GM23338 (cell line): ENCODE results near the gene IDI2. TPM values are rescaled to one million over a fixed set of nuclear protein-coding genes. Genes with fewer than 3 reads are reported as not detected.

ENCODE experiments used
- ATAC-seq: fragments of 200-7000 bp; cut with Tn5 transposase; 3 replicates; pipeline ENCODE4 v1.9.1; 2020
- DNase-seq: peaks from one replicate; pipeline ENCODE4 v3.0.0-alpha.2; 2015; ENCODE audit warnings: low spot score
- H2AFZ ChIP-seq: fragments of 200-600 bp; sonication (generic); 2 replicates; pipeline ENCODE4 v1.8.0; 2016; ENCODE audit warnings: antibody characterized with exemption, mild to moderate bottlenecking, moderate library complexity
- H3F3A ChIP-seq: fragments of 200-600 bp; sonication (generic); replicated peaks from 2 replicates; pipeline ENCODE4 v1.8.0; 2017; ENCODE audit warnings: antibody characterized with exemption, mixed run types, low read depth
- H3K27ac ChIP-seq: fragments of 200-600 bp; sonication (generic); 2 replicates; pipeline ENCODE4 v1.6.1; 2016; ENCODE audit warnings: low read depth
- H3K27me3 ChIP-seq: fragments of 200-600 bp; sonication (generic); 2 replicates; pipeline ENCODE4 v1.8.0; 2016; ENCODE audit warnings: mild to moderate bottlenecking, mixed run types, moderate library complexity; ENCODE audit not compliant: insufficient read depth
- H3K36me3 ChIP-seq: fragments of 200-600 bp; sonication (generic); 2 replicates; pipeline ENCODE4 v1.8.0; 2016; ENCODE audit warnings: mild to moderate bottlenecking; ENCODE audit not compliant: insufficient read depth
- H3K4me1 ChIP-seq: fragments of 200-600 bp; sonication (generic); 2 replicates; pipeline ENCODE4 v1.8.0; 2016; ENCODE audit warnings: mild to moderate bottlenecking, moderate library complexity; ENCODE audit not compliant: insufficient read depth
- H3K4me2 ChIP-seq: fragments of 200-600 bp; sonication (generic); 2 replicates; pipeline ENCODE4 v1.7.1; 2017; ENCODE audit warnings: mixed run types
- H3K4me3 ChIP-seq: fragments of 200-600 bp; sonication (generic); 2 replicates; pipeline ENCODE4 v1.6.1; 2016; ENCODE audit warnings: mixed run types
- H3K79me2 ChIP-seq: fragments of 200-600 bp; sonication (generic); replicated peaks from 2 replicates; pipeline ENCODE4 v1.8.0; 2017; ENCODE audit warnings: mild to moderate bottlenecking; ENCODE audit not compliant: insufficient read depth
- H3K9me2 ChIP-seq: fragments of 200-600 bp; sonication (generic); 2 replicates; pipeline ENCODE4 v1.8.0; 2017; ENCODE audit not compliant: insufficient read depth
- H4K20me1 ChIP-seq: fragments of 200-600 bp; sonication (generic); replicated peaks from 2 replicates; pipeline ENCODE4 v1.8.0; 2017; ENCODE audit warnings: mild to moderate bottlenecking; ENCODE audit not compliant: insufficient read depth
- H3K27ac Mint-ChIP-seq: 2 replicates; pipeline ENCODE4 v1.8.0; 2020; ENCODE audit warnings: inconsistent platforms, mild to moderate bottlenecking, moderate library complexity, mixed read lengths
- H3K27me3 Mint-ChIP-seq: 3 replicates; pipeline ENCODE4 v1.8.0; 2022; ENCODE audit warnings: low read depth, mild to moderate bottlenecking, moderate library complexity, mixed read lengths, inconsistent platforms; ENCODE audit not compliant: insufficient read depth, poor library complexity
- H3K36me3 Mint-ChIP-seq: 3 replicates; pipeline ENCODE4 v1.8.0; 2021; ENCODE audit warnings: low read depth, mild to moderate bottlenecking, inconsistent platforms, moderate library complexity, mixed read lengths
- H3K4me1 Mint-ChIP-seq: 3 replicates; pipeline ENCODE4 v1.8.0; 2020; ENCODE audit warnings: mild to moderate bottlenecking, inconsistent platforms, mixed read lengths
- H3K4me3 Mint-ChIP-seq: 3 replicates; pipeline ENCODE4 v1.8.0; 2021; ENCODE audit warnings: moderate library complexity, mild to moderate bottlenecking, inconsistent platforms, mixed read lengths
- H3K9me3 Mint-ChIP-seq: 3 replicates; pipeline ENCODE4 v1.8.0; 2020; ENCODE audit warnings: moderate library complexity, mild to moderate bottlenecking, inconsistent platforms, mixed read lengths
- CREB1 ChIP-seq: fragments of 250-450 bp; sonication (Bioruptor Pico); IDR thresholded peaks from 2 replicates; pipeline ENCODE4 v1.5.0; 2020; ENCODE audit warnings: low read depth, mild to moderate bottlenecking, moderate library complexity
- CTCF ChIP-seq, 2 experiments: fragments of 200-600 bp in 1 of 2; sonication (generic) in 1 of 2; conservative IDR thresholded peaks; 2 replicates each; pipeline versions ENCODE4 v1.5.1 to v1.6.1; 2016 to 2017; ENCODE audit warnings: antibody characterized with exemption in 2 of 2, low read depth in 2 of 2, mild to moderate bottlenecking in 2 of 2, moderate library complexity in 1 of 2
- ETS1 ChIP-seq: IDR thresholded peaks from 2 replicates; pipeline ENCODE4 v1.6.1; 2016; ENCODE audit warnings: antibody characterized with exemption
- EZH2 ChIP-seq: fragments of 200-600 bp; sonication (generic); IDR thresholded peaks from one replicate; pipeline ENCODE4 v1.8.0; 2017; ENCODE audit warnings: antibody characterized with exemption, mild to moderate bottlenecking, low read depth; ENCODE audit not compliant: unreplicated experiment
- EZH2phosphoT487 ChIP-seq: fragments of 200-600 bp; sonication (generic); IDR thresholded peaks from one replicate; pipeline ENCODE4 v1.8.1; 2018; ENCODE audit warnings: antibody characterized with exemption; ENCODE audit not compliant: unreplicated experiment
- JUNB ChIP-seq: IDR thresholded peaks from one replicate; pipeline ENCODE4 v1.6.1; 2016; ENCODE audit warnings: antibody characterized with exemption; ENCODE audit not compliant: unreplicated experiment
- REST ChIP-seq: IDR thresholded peaks from one replicate; pipeline ENCODE4 v1.6.1; 2018; ENCODE audit warnings: antibody characterized with exemption; ENCODE audit not compliant: unreplicated experiment
- ZNF114 ChIP-seq: fragments of 250-450 bp; sonication (Bioruptor Pico); IDR thresholded peaks from 2 replicates; pipeline ENCODE4 v1.5.0; 2020; ENCODE audit warnings: mild to moderate bottlenecking, moderate library complexity
- ZNF331 ChIP-seq: fragments of 250-450 bp; sonication (Bioruptor Pico); IDR thresholded peaks from 2 replicates; pipeline ENCODE4 v1.5.0; 2020; ENCODE audit warnings: low read depth, mild to moderate bottlenecking, moderate library complexity
- polyA plus RNA-seq: library from polyadenylated mRNA; unstranded; fragments of >200 nt; fragmentation: Nextera tagmentation; extraction: Ambion mirVana; gene quantifications from 2 replicates; pipeline ENCODE4 v1.2.1, GENCODE V29; 2016
- total RNA-seq: library from RNA; depleted of rRNA; stranded (reverse); fragments of >200 nt; shearing (Covaris generic); gene quantifications from 2 replicates; pipeline ENCODE4 v1.2.3, GENCODE V29; 2014

The IDI2 gene
- total and polyA plus RNA-seq, 2 experiments from 2014 or later, result not detected

GRCh38 chr10:986881-987619, 38.6 kb downstream of the IDI2 start:
- Histone ChIP-seq H3K4me2 (peak overlapping the region; percentile 93), H3K36me3 (0 out of 2 replicates have a peak, but pooled peaks cover 5% of the 10 kb centered on the region), H3K27ac (no peak overlapping the region), H3K4me3 (peak overlapping the region; percentile 99), H3K9me2 (no peaks in the 10 kb centered on the region), H3K79me2 (peaks cover 38% of the 10 kb centered on the region), H2AFZ (no peak overlapping the region), H3F3A (0 out of 2 replicates have a peak, but pooled peaks cover 11% of the 10 kb centered on the region), H4K20me1 (peaks cover 30% of the 10 kb centered on the region), H3K4me1 (peaks cover 21% of the 10 kb centered on the region), H3K27me3 (no peaks in the 10 kb centered on the region)
- ATAC-seq (no peak), DNase-seq (peak; percentile 39)
- Mint-ChIP-seq H3K27me3 (peaks cover 19% of the 10 kb centered on the region), H3K4me3 (peak overlapping the region; percentile 98), H3K36me3 (peaks cover 32% of the 10 kb centered on the region), H3K4me1 (peaks cover 17% of the 10 kb centered on the region), H3K27ac (no peak overlapping the region), H3K9me3 (peaks cover under 1% of the 10 kb centered on the region; the same call in 2 of the 3 replicates)
- TF ChIP-seq CTCF (conservative IDR thresholded peaks at IDR 0.05; ENCODE audit: low read depth in 2 of 2), result no peak

- no peak for ATAC-seq
- H3K27me3 Mint-ChIP-seq, result peaks cover 19% of the 10 kb centered on the region
- H3K27ac Mint-ChIP-seq, result no peak overlapping the region
- TF ChIP-seq CREB1 (CRISPR knock-in tag), result no peak
- TF ChIP-seq JUNB, result no peak
- TF ChIP-seq ETS1, result no peak
- TF ChIP-seq CTCF (conservative IDR thresholded peaks at IDR 0.05; ENCODE audit: low read depth in 2 of 2), result no peak
- TF ChIP-seq EZH2, result no peak
- no peak for TF ChIP-seq REST
- TF ChIP-seq ZNF331 (CRISPR knock-in tag), result no peak
- TF ChIP-seq EZH2phosphoT487, result no peak
- TF ChIP-seq ZNF114 (CRISPR knock-in tag), result no peak
These were observed 39.4 kb downstream of the IDI2 start for GRCh38 chr10:986137-986825.

More at GRCh38 chr10:986137-986825, 39.4 kb downstream of the IDI2 start:
- H4K20me1 ChIP-seq, result peaks cover 23% of the 10 kb centered on the region
- no peak overlapping the region for H3K4me3 ChIP-seq
- H2AFZ ChIP-seq, result no peak overlapping the region
- Mint-ChIP-seq H3K4me3 (peak overlapping the region; percentile 98; the same call in 2 of the 3 replicates), H3K9me3 (peaks cover 7% of the 10 kb centered on the region), H3K36me3 (peaks cover 30% of the 10 kb centered on the region), H3K4me1 (peaks cover 17% of the 10 kb centered on the region)
- H3K4me1 ChIP-seq, result peaks cover 21% of the 10 kb centered on the region
- H3K4me2 ChIP-seq, result no peak overlapping the region
- H3K79me2 ChIP-seq, result peaks cover 30% of the 10 kb centered on the region
- 0 out of 2 replicates have a peak, but pooled peaks cover 11% of the 10 kb centered on the region for H3F3A ChIP-seq
- no peaks in the 10 kb centered on the region for H3K27me3 ChIP-seq
- H3K27ac ChIP-seq, result no peak overlapping the region
- 0 out of 2 replicates have a peak, but pooled peaks cover 5% of the 10 kb centered on the region for H3K36me3 ChIP-seq
- no peak for DNase-seq
- H3K9me2 ChIP-seq, result no peaks in the 10 kb centered on the region
